Measurements from ENCODE around the gene KAT7. TPM values are rescaled to one million over a fixed set of nuclear protein-coding genes. Genes with fewer than 3 reads are reported as not detected.
A peak's percentile ranks its signal among the peaks of the same experiment; 100 is the strongest.

KAT7 gene
- total RNA-seq, 4 donors from 2014 or later: 39.3 to 71.0 (median 51.7) TPM

- DNase-seq (ENCODE audit: low spot score in 2 of 2): no peak
- TF ChIP-seq CTCF (IDR thresholded peaks at IDR 0.05): no peak
- no peak for TF ChIP-seq POLR2A (IDR thresholded peaks at IDR 0.05)
- H3K4me3 ChIP-seq (ENCODE audit: low read depth, poor library complexity, severe bottlenecking): no peak overlapping the region
- intact Hi-C loops (cut with DNase I; ENCODE audit: low total_unique reads): no loop called here
- 78 to 79% methylated on average over 1 of the region's 1 CpG for WGBS, 2 donors
Observed at GRCh38 chr17:49784636-49785035, 3.8 kb upstream of the KAT7 start.

GRCh38 chr17:49787884-49788477 lies 500 bp upstream of the KAT7 start:
- TF ChIP-seq POLR2A (IDR thresholded peaks at IDR 0.05) (no peak), CTCF (IDR thresholded peaks at IDR 0.05) (no peak)
- H3K4me3 ChIP-seq (ENCODE audit: low read depth, poor library complexity, severe bottlenecking): peak overlapping the region; percentile 39
- DNase-seq (ENCODE audit: low spot score in 2 of 2): no peak
- intact Hi-C loops (cut with DNase I; ENCODE audit: low total_unique reads): no loop called here
- WGBS, 2 donors: 1 to 5% methylated on average over 17 of the region's 17 CpGs

- no peak for DNase-seq (ENCODE audit: low spot score in 2 of 2)
- intact Hi-C loops (cut with DNase I; ENCODE audit: low total_unique reads): no loop called here
- no peak for TF ChIP-seq CTCF (IDR thresholded peaks at IDR 0.05)
- TF ChIP-seq POLR2A (IDR thresholded peaks at IDR 0.05): no peak
- H3K4me3 ChIP-seq (ENCODE audit: low read depth, poor library complexity, severe bottlenecking): peak overlapping the region; percentile 10
- WGBS, 2 donors: 2% methylated on average over 17 of the region's 17 CpGs
Observed at GRCh38 chr17:49789243-49789578, 730 bp downstream of the KAT7 start.

GRCh38 chr17:49793309-49793708 lies 4.8 kb downstream of the KAT7 start:
- TF ChIP-seq CTCF (IDR thresholded peaks at IDR 0.05) (no peak), POLR2A (IDR thresholded peaks at IDR 0.05) (no peak)
- WGBS, 2 donors: 92 to 94% methylated on average over 3 of the region's 3 CpGs
- no peak for DNase-seq (ENCODE audit: low spot score in 2 of 2)
- H3K4me3 ChIP-seq (ENCODE audit: low read depth, poor library complexity, severe bottlenecking): no peak overlapping the region
- intact Hi-C loops (cut with DNase I; ENCODE audit: low total_unique reads): no loop called here

- intact Hi-C loops (cut with DNase I; ENCODE audit: low total_unique reads): no loop called here
- 79 to 87% methylated on average over 5 of the region's 5 CpGs for WGBS, 2 donors
- no peak for DNase-seq (ENCODE audit: low spot score in 2 of 2)
- H3K4me3 ChIP-seq (ENCODE audit: low read depth, poor library complexity, severe bottlenecking): no peak overlapping the region
- no peak for TF ChIP-seq POLR2A (IDR thresholded peaks at IDR 0.05)
- TF ChIP-seq CTCF (IDR thresholded peaks at IDR 0.05): no peak
Observed at GRCh38 chr17:49795372-49795771, 6.9 kb downstream of the KAT7 start.

- intact Hi-C loops (cut with DNase I; ENCODE audit: low total_unique reads): no loop called here
- 78 to 79% methylated on average over 8 of the region's 8 CpGs for WGBS, 2 donors
- no peak overlapping the region for H3K4me3 ChIP-seq (ENCODE audit: low read depth, poor library complexity, severe bottlenecking)
- DNase-seq (ENCODE audit: low spot score in 2 of 2): no peak
- TF ChIP-seq CTCF (IDR thresholded peaks at IDR 0.05) (no peak), POLR2A (IDR thresholded peaks at IDR 0.05) (no peak)
Observed at GRCh38 chr17:49798182-49798581, 9.7 kb downstream of the KAT7 start.

Data from lower leg skin (tissue), 4 donors.